Astrocyte of the spinal cord (primary cell): ENCODE results near the gene PTGES3.
"Not testable (repeated sequence)": the region's sequence is repeated elsewhere in the genome, so short reads cannot be mapped to it uniquely, and the experiment has no call there.

Experiments
- DNase-seq: peaks from one replicate; pipeline ENCODE4 v3.0.0; 2011; ENCODE audit warnings: low read depth, low spot score
- H3K4me3 ChIP-seq: 2 replicates; pipeline ENCODE4 v1.5.1; 2011; ENCODE audit warnings: low read depth, mild to moderate bottlenecking, low read length, moderate library complexity
- CTCF ChIP-seq: IDR thresholded peaks from 2 replicates; pipeline ENCODE4 v1.5.1; 2012; ENCODE audit warnings: low read depth, mild to moderate bottlenecking, low read length, inconsistent platforms
- in situ Hi-C: cut with HindIII; loops from 2 replicates; pipeline ENCODE4 v1.10.0; 2017; ENCODE audit warnings: low sequenced_read_pairs

Gene PTGES3

GRCh38 chr12:56713345-56713744, 25.3 kb upstream of the PTGES3 start:
- no peak overlapping the region for H3K4me3 ChIP-seq
- no peak for DNase-seq
- TF ChIP-seq CTCF, result no peak
- in situ Hi-C loops, result no loop called here

- in situ Hi-C loops, result no loop called here
- no peak for DNase-seq
- no peak for TF ChIP-seq CTCF
- H3K4me3 ChIP-seq, result no peak overlapping the region
These were observed 21.8 kb upstream of the PTGES3 start for GRCh38 chr12:56709759-56710376.

- in situ Hi-C loops, result not testable (repeated sequence)
These were observed 16.4 kb upstream of the PTGES3 start for GRCh38 chr12:56704522-56704921.

GRCh38 chr12:56699020-56699661, 11.1 kb upstream of the PTGES3 start:
- in situ Hi-C loops, result no loop called here
- DNase-seq, result no peak
- no peak overlapping the region for H3K4me3 ChIP-seq
- TF ChIP-seq CTCF, result no peak

More at GRCh38 chr12:56704522-56704921, 16.4 kb upstream of the PTGES3 start:
- H3K4me3 ChIP-seq, DNase-seq: not testable (repeated sequence)

GRCh38 chr12:56695327-56696101, 7.4 kb upstream of the PTGES3 start:
- no peak for TF ChIP-seq CTCF
- peak; percentile 13 for DNase-seq
- in situ Hi-C loops, result no loop called here
- H3K4me3 ChIP-seq, result no peak overlapping the region

GRCh38 chr12:56694161-56694560, 6.1 kb upstream of the PTGES3 start:
- in situ Hi-C loops, result no loop called here
- TF ChIP-seq CTCF, result no peak
- DNase-seq, result no peak
- no peak overlapping the region for H3K4me3 ChIP-seq

- H3K4me3 ChIP-seq, result peak overlapping the region; percentile 100
- TF ChIP-seq CTCF, result no peak
- in situ Hi-C loops, result no loop called here
- DNase-seq, result no peak
These were observed 694 bp upstream of the PTGES3 start for GRCh38 chr12:56688846-56689109.
